Activated CD8-positive, alpha-beta T cell treated with anti-CD3 and anti-CD28 coated beads for 36 hours (primary cell): ENCODE results near the gene NBEA. TPM values are rescaled to one million over a fixed set of nuclear protein-coding genes. Genes with fewer than 3 reads are reported as not detected.

Source experiments
- ATAC-seq: fragments of 200-7000 bp; cut with Tn5 transposase; one replicate; pipeline ENCODE4 v1.10.0; 2021; ENCODE audit warnings: mild to moderate bottlenecking, moderate library complexity
- CTCF ChIA-PET: fragments of 350-600 bp; sonication (Branson Sonifier 250); formaldehyde crosslinking; loops from one replicate; lab custom pipeline; 2021; ENCODE audit warnings: antibody characterized with exemption; lab: Charles Lee
- POLR2A ChIA-PET: fragments of 350-600 bp; sonication (Branson Sonifier 250); formaldehyde crosslinking; loops from one replicate; lab custom pipeline; 2021; ENCODE audit warnings: antibody characterized with exemption; lab: Charles Lee
- DNase-seq: peaks from one replicate; pipeline ENCODE4 v3.0.0-alpha.2; 2020
- H3K27ac Mint-ChIP-seq: one replicate; pipeline ENCODE4 v1.8.0; 2021; ENCODE audit warnings: mild to moderate bottlenecking, mixed read lengths
- H3K27me3 Mint-ChIP-seq: one replicate; pipeline ENCODE4 v1.8.0; 2021; ENCODE audit warnings: mixed read lengths
- H3K36me3 Mint-ChIP-seq: one replicate; pipeline ENCODE4 v1.8.0; 2021; ENCODE audit warnings: low read depth, mixed read lengths
- H3K4me1 Mint-ChIP-seq: one replicate; pipeline ENCODE4 v1.8.0; 2021; ENCODE audit warnings: low read depth, mixed read lengths
- H3K4me3 Mint-ChIP-seq: one replicate; pipeline ENCODE4 v1.8.0; 2021; ENCODE audit warnings: mild to moderate bottlenecking, moderate library complexity, mixed read lengths
- H3K9me3 Mint-ChIP-seq: one replicate; pipeline ENCODE4 v1.8.0; 2021; ENCODE audit warnings: mixed read lengths
- intact Hi-C: fragments of 100-400 bp; cut with micrococcal nuclease; formaldehyde crosslinking; loops from one replicate; pipeline ENCODE4 v1.10.0; 2022
- total RNA-seq, 2 experiments: library from RNA; stranded (reverse); gene quantifications; one replicate each; pipeline ENCODE4 v1.2.3, GENCODE V29; 2021
- TF ChIP-seq, protein P1 (sequence below): fragments of 200-600 bp; IDR thresholded peaks from one replicate; pipeline ENCODE4 v1.8.0; 2022; ENCODE audit warnings: antibody characterized with exemption, mild to moderate bottlenecking

Gene NBEA
- total RNA-seq, 2 experiments from 2014 or later: 0.38 to 0.60 TPM

DNA sequence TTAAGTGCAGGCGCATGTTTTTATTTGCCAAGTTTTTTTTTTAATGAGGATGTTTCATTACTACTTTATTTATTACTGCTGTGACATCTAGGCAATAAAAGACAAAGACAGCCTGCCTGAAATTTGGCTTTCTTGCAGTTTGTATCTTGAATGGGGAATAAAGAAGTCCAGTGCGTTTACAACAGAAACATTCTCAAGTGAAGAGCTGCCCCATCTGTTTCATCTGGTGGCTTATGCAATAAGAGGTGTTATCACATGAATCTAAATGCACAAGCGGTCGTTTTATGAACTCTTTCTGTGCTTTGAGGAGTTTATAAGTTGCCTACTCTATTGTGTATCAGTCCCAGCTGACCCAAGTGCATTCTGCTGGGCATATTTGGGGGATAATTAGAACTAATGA is 547.0 kb downstream of the NBEA start:
- H3K4me3 Mint-ChIP-seq: no peak overlapping the region
- TF ChIP-seq, protein P1, sequence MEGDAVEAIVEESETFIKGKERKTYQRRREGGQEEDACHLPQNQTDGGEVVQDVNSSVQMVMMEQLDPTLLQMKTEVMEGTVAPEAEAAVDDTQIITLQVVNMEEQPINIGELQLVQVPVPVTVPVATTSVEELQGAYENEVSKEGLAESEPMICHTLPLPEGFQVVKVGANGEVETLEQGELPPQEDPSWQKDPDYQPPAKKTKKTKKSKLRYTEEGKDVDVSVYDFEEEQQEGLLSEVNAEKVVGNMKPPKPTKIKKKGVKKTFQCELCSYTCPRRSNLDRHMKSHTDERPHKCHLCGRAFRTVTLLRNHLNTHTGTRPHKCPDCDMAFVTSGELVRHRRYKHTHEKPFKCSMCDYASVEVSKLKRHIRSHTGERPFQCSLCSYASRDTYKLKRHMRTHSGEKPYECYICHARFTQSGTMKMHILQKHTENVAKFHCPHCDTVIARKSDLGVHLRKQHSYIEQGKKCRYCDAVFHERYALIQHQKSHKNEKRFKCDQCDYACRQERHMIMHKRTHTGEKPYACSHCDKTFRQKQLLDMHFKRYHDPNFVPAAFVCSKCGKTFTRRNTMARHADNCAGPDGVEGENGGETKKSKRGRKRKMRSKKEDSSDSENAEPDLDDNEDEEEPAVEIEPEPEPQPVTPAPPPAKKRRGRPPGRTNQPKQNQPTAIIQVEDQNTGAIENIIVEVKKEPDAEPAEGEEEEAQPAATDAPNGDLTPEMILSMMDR: no peak
- ChIA-PET POLR2A (no interaction called here), CTCF (no interaction called here)
- H3K4me1 Mint-ChIP-seq: no peaks in the 10 kb centered on the region
- no peaks in the 10 kb centered on the region for H3K36me3 Mint-ChIP-seq
- DNase-seq: no peak
- no peak for ATAC-seq
- intact Hi-C loops: no loop called here
- no peaks in the 10 kb centered on the region for H3K27me3 Mint-ChIP-seq
- peaks cover under 1% of the 10 kb centered on the region for H3K9me3 Mint-ChIP-seq
- no peak overlapping the region for H3K27ac Mint-ChIP-seq

DNA sequence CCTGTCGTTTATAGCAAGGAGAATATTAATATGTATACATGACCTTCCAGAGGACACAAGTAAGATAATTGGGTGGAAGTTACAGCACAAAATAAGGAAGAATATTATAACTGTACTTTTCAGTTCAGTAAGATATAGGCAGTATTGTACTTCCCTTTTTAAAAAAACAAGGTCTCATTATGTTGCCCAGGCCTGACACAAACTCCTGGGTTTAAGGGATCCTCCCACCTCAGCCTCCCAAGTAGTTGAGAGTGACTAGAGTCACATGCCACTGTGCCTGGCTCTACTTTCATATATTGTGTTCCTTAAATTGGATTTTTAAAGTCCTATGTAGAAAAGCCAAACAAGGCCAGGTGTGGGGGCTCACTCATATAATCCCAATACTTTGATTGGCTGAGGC is 553.9 kb downstream of the NBEA start:
- H3K36me3 Mint-ChIP-seq: no peaks in the 10 kb centered on the region
- peaks cover 3% of the 10 kb centered on the region for H3K9me3 Mint-ChIP-seq
- no peak overlapping the region for H3K27ac Mint-ChIP-seq
- H3K4me1 Mint-ChIP-seq: no peaks in the 10 kb centered on the region
- ATAC-seq (no peak), DNase-seq (no peak)
- intact Hi-C loops: no loop called here
- H3K4me3 Mint-ChIP-seq: no peak overlapping the region
- H3K27me3 Mint-ChIP-seq: no peaks in the 10 kb centered on the region
- TF ChIP-seq, protein P1: no peak
- CTCF ChIA-PET: no interaction called here
- POLR2A ChIA-PET: no interaction called here

DNA sequence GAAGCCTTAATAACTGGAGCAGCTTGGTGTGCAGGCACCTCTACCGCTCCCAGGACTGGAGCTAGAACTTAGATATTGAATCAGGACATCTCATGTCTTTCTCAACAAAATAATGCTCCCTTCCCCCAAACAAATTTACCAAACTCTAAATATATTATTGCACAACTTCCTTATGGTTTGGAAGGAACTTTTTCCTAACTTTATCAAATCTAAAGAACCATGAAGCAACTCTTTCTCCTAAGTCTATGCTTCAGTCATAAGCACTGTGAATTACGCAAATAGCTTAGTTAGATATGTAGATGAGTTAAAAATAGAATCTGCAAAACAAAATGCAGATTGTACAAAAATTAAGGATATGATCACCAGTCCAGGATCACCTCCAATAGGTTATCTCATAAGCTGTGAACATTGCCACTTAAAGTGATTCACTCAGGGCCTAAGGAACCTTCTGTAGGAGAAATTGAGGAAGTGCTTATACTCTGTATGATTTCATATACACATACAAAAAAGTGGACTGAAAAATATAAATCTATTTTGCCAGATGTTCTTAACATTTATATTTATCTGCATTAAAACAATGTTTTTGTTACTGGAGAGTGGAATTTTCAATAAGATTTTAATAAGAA is 554.8 kb downstream of the NBEA start:
- CTCF ChIA-PET: no interaction called here
- ATAC-seq: no peak
- Mint-ChIP-seq H3K27me3 (no peaks in the 10 kb centered on the region), H3K9me3 (peaks cover 3% of the 10 kb centered on the region), H3K27ac (no peak overlapping the region), H3K4me3 (no peak overlapping the region), H3K4me1 (no peaks in the 10 kb centered on the region), H3K36me3 (no peaks in the 10 kb centered on the region)
- no peak for DNase-seq
- POLR2A ChIA-PET: no interaction called here
- intact Hi-C loops: no loop called here
- TF ChIP-seq, protein P1: no peak

DNA sequence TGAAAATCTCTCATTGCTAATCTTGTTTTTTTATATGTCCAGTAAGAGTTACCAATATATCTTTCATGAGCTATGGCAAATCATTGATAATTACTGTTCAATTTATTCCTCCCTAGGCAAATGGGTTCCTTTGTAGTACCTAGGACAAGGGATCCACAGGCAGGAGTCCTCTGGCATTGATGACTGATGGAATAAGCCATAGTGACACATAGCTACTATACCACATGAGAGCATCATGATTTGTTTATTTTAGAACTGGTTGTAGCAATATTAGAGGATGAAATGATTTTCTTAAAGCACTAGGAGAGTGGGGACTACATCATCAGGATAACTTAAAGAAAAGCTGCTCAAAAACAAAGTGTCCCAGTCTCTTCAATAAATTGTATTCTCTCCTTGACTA is 556.2 kb downstream of the NBEA start:
- Mint-ChIP-seq H3K27ac (no peak overlapping the region), H3K27me3 (no peaks in the 10 kb centered on the region), H3K4me3 (no peak overlapping the region), H3K36me3 (no peaks in the 10 kb centered on the region), H3K4me1 (no peaks in the 10 kb centered on the region), H3K9me3 (peaks cover 3% of the 10 kb centered on the region)
- ChIA-PET POLR2A (no interaction called here), CTCF (no interaction called here)
- no peak for ATAC-seq
- no peak for DNase-seq
- intact Hi-C loops: no loop called here
- TF ChIP-seq, protein P1: no peak

DNA sequence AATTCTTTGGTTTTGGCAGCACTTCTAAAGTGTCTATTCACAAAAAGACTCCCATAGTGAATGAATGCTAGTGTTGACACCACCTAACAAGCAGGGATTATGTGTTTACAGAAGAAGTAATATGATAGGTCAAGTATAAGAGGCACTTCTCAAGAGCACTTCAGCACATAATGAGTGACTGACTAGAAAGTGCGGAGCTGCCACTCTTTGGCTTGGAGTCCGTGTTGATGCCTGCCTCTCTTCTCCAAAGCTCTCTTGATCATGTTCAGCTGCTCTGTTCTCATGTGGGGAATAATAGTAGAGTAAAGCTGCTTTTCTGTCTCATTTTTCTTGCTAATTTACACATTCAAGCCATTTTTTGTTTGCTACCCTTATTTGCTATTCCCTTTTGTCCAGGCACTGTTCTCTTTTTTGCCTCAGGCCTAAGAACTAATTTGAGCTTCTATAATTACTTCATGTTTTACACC is 557.2 kb downstream of the NBEA start:
- DNase-seq: no peak
- no peak for ATAC-seq

More for the DNA sequence above, 557.2 kb downstream of the NBEA start:
- ChIA-PET CTCF (interaction anchor here (1.1 kb wide), 1 partner anchor 16 kb away, joined by 4 read pairs; no protein-coding TSS in a partner anchor), POLR2A (no interaction called here)
- H3K36me3 Mint-ChIP-seq: no peaks in the 10 kb centered on the region
- intact Hi-C loops: no loop called here
- no peak overlapping the region for H3K27ac Mint-ChIP-seq
- no peak overlapping the region for H3K4me3 Mint-ChIP-seq
- H3K9me3 Mint-ChIP-seq: peaks cover under 1% of the 10 kb centered on the region
- H3K4me1 Mint-ChIP-seq: no peaks in the 10 kb centered on the region
- TF ChIP-seq, protein P1: no peak
- no peaks in the 10 kb centered on the region for H3K27me3 Mint-ChIP-seq
